Subcutaneous abdominal adipose tissue (tissue), 5 donors: ENCODE measurements around the gene BCL11A.

Source experiments
- H3K27ac ChIP-seq: one replicate; pipeline ENCODE4 v1.7.0; 2013; ENCODE audit warnings: low read depth, mild to moderate bottlenecking, inconsistent platforms, low read length, moderate library complexity
- H3K27me3 ChIP-seq, 5 donors: one replicate each; pipeline ENCODE4 v1.7.0; 2013; ENCODE audit warnings: low read length in 5 of 5, inconsistent platforms in 1 of 5; ENCODE audit not compliant: control insufficient read depth in 5 of 5, insufficient read depth in 4 of 5
- H3K36me3 ChIP-seq, 5 donors: one replicate each; pipeline ENCODE4 v1.7.0; 2013; ENCODE audit warnings: low read length in 5 of 5; ENCODE audit not compliant: control insufficient read depth in 5 of 5, insufficient read depth in 5 of 5
- H3K4me1 ChIP-seq, 5 donors: one replicate each; pipeline ENCODE4 v1.7.0; 2013; ENCODE audit warnings: low read length in 5 of 5, mild to moderate bottlenecking in 3 of 5, moderate library complexity in 1 of 5; ENCODE audit not compliant: control insufficient read depth in 5 of 5, insufficient read depth in 5 of 5
- H3K4me3 ChIP-seq, 5 donors: one replicate each; pipeline ENCODE4 v1.7.0; 2013; ENCODE audit warnings: low read length in 5 of 5, low read depth in 1 of 5
- H3K9ac ChIP-seq, 5 donors: one replicate each; pipeline ENCODE4 v1.7.0; 2013; ENCODE audit warnings: low read length in 5 of 5, mild to moderate bottlenecking in 4 of 5, moderate library complexity in 3 of 5
- H3K9me3 ChIP-seq, 5 donors: one replicate each; pipeline ENCODE4 v1.7.0; 2013; ENCODE audit warnings: low read length in 5 of 5; ENCODE audit not compliant: control insufficient read depth in 5 of 5
- donor health status: healthy.
- donor health status: healthy.
- donor health status: healthy.
- donor health status: healthy.
- donor health status: healthy.

BCL11A gene

GRCh38 chr2:60554074-60554645, 706 bp upstream of the BCL11A start:
- peaks cover 25 to 61% (median 44%) of the 10 kb centered on the region in 5 donors for H3K27me3 ChIP-seq
- no peaks in the 10 kb centered on the region for H3K36me3 ChIP-seq
- H3K4me3 ChIP-seq: peak overlapping the region in 4 of 5 donors; percentile 71 to 78 (median 75)
- H3K9me3 ChIP-seq: no peaks in the 10 kb centered on the region
- H3K4me1 ChIP-seq: peaks cover 0 to 63% (median 57%) of the 10 kb centered on the region in 5 donors
- H3K27ac ChIP-seq: no peak overlapping the region
- H3K9ac ChIP-seq: peak overlapping the region in 2 of 5 donors; percentile 0 to 43

GRCh38 chr2:60552851-60553494, 481 bp downstream of the BCL11A start:
- no peak overlapping the region for H3K27ac ChIP-seq

DNA sequence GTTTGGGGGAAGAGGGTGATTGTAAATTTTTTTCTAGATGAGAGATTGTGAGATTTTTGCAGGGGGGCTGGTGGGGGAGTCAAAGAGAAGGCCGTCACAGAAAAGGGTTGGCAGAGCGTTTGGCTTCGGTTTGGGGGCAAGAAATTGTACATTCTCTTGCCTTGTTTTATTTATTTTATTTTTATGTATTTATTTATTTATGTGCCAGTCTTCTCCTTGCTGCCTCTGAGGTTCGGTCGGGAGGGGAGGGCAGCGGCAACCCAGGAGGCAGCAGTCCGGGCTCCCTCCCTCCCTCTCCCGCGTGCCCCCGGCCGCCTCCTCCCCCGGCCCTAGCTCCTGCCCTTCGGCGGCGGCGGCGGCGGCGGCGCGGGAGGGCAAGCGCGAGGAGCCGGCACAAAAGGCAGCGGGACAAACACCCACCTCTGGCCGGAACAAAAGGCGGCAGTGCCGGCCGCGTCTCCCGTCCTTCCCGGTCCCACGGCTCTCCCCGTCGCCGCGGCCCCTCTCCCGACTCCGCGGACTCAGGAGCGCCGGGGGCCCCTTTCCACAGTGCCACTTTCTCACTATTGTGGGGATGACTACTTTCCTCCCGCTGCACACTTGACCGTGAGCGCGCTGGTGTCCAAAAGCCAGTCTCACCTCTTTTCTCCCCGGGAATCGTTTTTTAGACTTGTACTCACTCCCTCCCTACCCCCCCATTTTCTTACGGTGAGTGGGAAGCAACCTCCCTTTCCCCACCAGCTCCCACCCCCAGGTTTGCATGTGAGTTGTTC, 1.2 kb downstream of the BCL11A start:
- Histone ChIP-seq H3K27ac (no peak overlapping the region), H3K9ac (peak overlapping the region in 1 of 5 donors; percentile 39), H3K4me3 (peak overlapping the region; percentile 22 to 58 (median 47)), H3K27me3 (peaks cover 31 to 74% (median 51%) of the 10 kb centered on the region in 5 donors), H3K36me3 (no peaks in the 10 kb centered on the region), H3K9me3 (no peaks in the 10 kb centered on the region), H3K4me1 (peaks cover 0 to 65% (median 61%) of the 10 kb centered on the region in 5 donors)

More at GRCh38 chr2:60552851-60553494, 481 bp downstream of the BCL11A start:
- Histone ChIP-seq H3K9me3 (no peaks in the 10 kb centered on the region), H3K36me3 (no peaks in the 10 kb centered on the region), H3K27me3 (peaks cover 31 to 68% (median 51%) of the 10 kb centered on the region in 5 donors), H3K4me3 (peak overlapping the region; percentile 29 to 73 (median 53)), H3K4me1 (peaks cover 0 to 66% (median 61%) of the 10 kb centered on the region in 5 donors), H3K9ac (no peak overlapping the region)

GRCh38 chr2:60551240-60552077, 2.0 kb downstream of the BCL11A start:
- no peaks in the 10 kb centered on the region for H3K9me3 ChIP-seq
- H3K27me3 ChIP-seq: peaks cover 25 to 69% (median 44%) of the 10 kb centered on the region in 5 donors
- H3K9ac ChIP-seq: peak overlapping the region in 1 of 5 donors; percentile 39
- H3K4me3 ChIP-seq: peak overlapping the region in 4 of 5 donors; percentile 14 to 58 (median 26)
- H3K4me1 ChIP-seq: peaks cover 0 to 64% (median 60%) of the 10 kb centered on the region in 5 donors
- no peaks in the 10 kb centered on the region for H3K36me3 ChIP-seq
- H3K27ac ChIP-seq: no peak overlapping the region

GRCh38 chr2:60550984-60551239, 2.5 kb downstream of the BCL11A start:
- no peak overlapping the region for H3K9ac ChIP-seq
- H3K4me1 ChIP-seq: peaks cover 0 to 64% (median 60%) of the 10 kb centered on the region in 5 donors
- peak overlapping the region in 1 of 5 donors; percentile 58 for H3K4me3 ChIP-seq
- peaks cover 29 to 72% (median 45%) of the 10 kb centered on the region in 5 donors for H3K27me3 ChIP-seq
- H3K9me3 ChIP-seq: no peaks in the 10 kb centered on the region
- no peak overlapping the region for H3K27ac ChIP-seq
- no peaks in the 10 kb centered on the region for H3K36me3 ChIP-seq

DNA sequence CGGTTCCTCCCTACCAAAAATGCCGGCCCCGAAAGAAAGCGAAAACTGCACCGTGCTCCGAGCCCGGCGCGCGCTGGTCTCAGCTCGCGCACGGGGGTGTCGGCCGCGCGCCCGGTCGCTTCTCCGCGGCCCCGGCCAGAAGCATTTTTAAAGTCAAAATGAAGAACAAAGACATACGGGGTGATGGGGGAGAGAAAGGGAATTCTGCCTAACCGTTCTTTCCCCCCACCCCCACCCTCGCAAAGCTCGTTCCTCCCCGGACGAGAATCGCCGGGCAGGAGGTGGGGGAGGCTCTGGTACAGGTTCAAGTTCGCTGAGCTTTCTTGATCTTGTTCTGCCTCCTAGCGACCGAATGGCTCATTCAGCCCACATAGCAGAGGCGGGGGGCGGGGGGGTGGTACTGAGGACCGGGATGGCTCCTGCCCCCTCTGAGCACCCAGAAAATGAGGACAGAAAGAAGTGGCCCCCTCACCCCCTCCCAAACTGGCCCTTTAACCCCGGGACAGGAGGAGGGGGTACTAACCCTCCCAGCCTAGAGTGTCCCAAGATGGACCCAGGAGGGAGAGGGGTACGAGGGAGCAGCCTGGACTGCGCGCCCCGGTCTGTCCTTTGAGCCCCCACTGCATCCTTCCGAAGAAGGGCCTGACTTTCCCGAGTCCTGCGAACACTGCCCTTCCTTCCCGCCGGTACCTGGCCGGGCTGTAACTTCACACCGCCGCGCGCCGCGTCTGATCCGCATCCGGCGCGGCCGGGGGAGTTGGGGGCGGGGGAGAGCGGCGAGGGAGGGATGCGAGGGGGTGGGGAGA, 3.1 kb downstream of the BCL11A start:
- Histone ChIP-seq H3K4me3 (peak overlapping the region; percentile 68 to 81 (median 76)), H3K9me3 (no peaks in the 10 kb centered on the region), H3K4me1 (peaks cover 0 to 60% (median 56%) of the 10 kb centered on the region in 5 donors), H3K9ac (peak overlapping the region in 2 of 5 donors; percentile 23 to 45), H3K36me3 (no peaks in the 10 kb centered on the region), H3K27ac (no peak overlapping the region), H3K27me3 (peaks cover 30 to 72% (median 49%) of the 10 kb centered on the region in 5 donors)

DNA sequence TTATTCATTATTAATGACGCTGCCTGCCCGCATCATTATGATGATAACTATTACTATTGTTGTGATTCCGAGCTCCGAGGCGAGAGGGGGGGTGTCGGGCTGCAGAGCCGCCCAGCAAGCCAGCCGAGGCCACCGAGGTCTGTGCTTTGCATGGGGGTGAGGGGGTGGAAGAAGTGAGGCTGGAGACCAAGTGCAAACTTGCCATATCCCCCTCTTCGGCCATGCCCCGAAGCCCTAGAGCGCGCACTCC, 3.6 kb downstream of the BCL11A start:
- Histone ChIP-seq H3K36me3 (no peaks in the 10 kb centered on the region), H3K27me3 (peaks cover 30 to 72% (median 49%) of the 10 kb centered on the region in 5 donors), H3K4me1 (peaks cover 0 to 55% (median 50%) of the 10 kb centered on the region in 5 donors), H3K9me3 (no peaks in the 10 kb centered on the region), H3K9ac (peak overlapping the region in 2 of 5 donors; percentile 23 to 45), H3K4me3 (peak overlapping the region; percentile 68 to 81 (median 76)), H3K27ac (no peak overlapping the region)

- Histone ChIP-seq H3K27ac (no peak overlapping the region), H3K9ac (peak overlapping the region in 1 of 5 donors; percentile 23), H3K27me3 (peaks cover 30 to 72% (median 49%) of the 10 kb centered on the region in 5 donors), H3K9me3 (no peaks in the 10 kb centered on the region), H3K4me3 (peak overlapping the region; percentile 68 to 81 (median 76)), H3K36me3 (no peaks in the 10 kb centered on the region), H3K4me1 (peaks cover 0 to 51% (median 46%) of the 10 kb centered on the region in 5 donors)
Measured at GRCh38 chr2:60549238-60549927, 4.1 kb downstream of the BCL11A start.

DNA sequence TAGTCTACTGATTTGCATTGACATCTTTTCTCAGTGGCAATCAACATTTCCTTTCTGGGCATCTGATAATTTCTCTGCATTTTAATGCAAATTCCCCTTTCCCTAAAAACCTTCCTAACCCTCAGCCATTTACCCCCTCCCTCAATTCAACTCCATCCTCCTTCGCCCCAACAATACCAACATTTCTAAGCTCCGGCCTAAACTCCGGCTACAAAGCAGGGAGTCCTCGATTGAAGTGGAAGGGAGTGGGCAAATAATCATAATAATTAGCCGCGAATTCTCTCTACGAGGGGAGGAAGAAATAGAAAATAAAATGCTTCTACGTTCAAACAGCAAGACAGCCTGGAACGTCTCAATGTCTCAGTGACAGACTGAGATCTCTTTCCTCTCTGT, 4.6 kb downstream of the BCL11A start:
- peaks cover 0 to 45% (median 40%) of the 10 kb centered on the region in 5 donors for H3K4me1 ChIP-seq
- H3K9ac ChIP-seq: no peak overlapping the region
- H3K4me3 ChIP-seq: peak overlapping the region; percentile 50 to 81 (median 76)

More for the DNA sequence above, 4.6 kb downstream of the BCL11A start:
- Histone ChIP-seq H3K27ac (no peak overlapping the region), H3K9me3 (no peaks in the 10 kb centered on the region), H3K36me3 (no peaks in the 10 kb centered on the region), H3K27me3 (peaks cover 30 to 71% (median 51%) of the 10 kb centered on the region in 5 donors)
